Rectal smooth muscle tissue (tissue), 1 donor: ENCODE results near the gene HNRNPA0.
"Not testable (repeated sequence)": the region's sequence is repeated elsewhere in the genome, so short reads cannot be mapped to it uniquely, and the experiment has no call there.

ENCODE experiments used
- H3K27ac ChIP-seq: one replicate; pipeline ENCODE4 v1.7.0; 2013; ENCODE audit warnings: low read depth, low read length, inconsistent platforms
- H3K27me3 ChIP-seq: one replicate; pipeline ENCODE4 v1.7.0; 2013; ENCODE audit warnings: low read length; ENCODE audit not compliant: control insufficient read depth, insufficient read depth
- H3K36me3 ChIP-seq: one replicate; pipeline ENCODE4 v1.7.0; 2013; ENCODE audit warnings: low read length; ENCODE audit not compliant: control insufficient read depth, insufficient read depth
- H3K4me1 ChIP-seq: one replicate; pipeline ENCODE4 v1.7.0; 2013; ENCODE audit warnings: low read length; ENCODE audit not compliant: control insufficient read depth, insufficient read depth
- H3K4me3 ChIP-seq: one replicate; pipeline ENCODE4 v1.7.0; 2013; ENCODE audit warnings: low read length
- H3K9ac ChIP-seq: one replicate; pipeline ENCODE4 v1.7.0; 2013; ENCODE audit warnings: low read length

HNRNPA0 gene

DNA sequence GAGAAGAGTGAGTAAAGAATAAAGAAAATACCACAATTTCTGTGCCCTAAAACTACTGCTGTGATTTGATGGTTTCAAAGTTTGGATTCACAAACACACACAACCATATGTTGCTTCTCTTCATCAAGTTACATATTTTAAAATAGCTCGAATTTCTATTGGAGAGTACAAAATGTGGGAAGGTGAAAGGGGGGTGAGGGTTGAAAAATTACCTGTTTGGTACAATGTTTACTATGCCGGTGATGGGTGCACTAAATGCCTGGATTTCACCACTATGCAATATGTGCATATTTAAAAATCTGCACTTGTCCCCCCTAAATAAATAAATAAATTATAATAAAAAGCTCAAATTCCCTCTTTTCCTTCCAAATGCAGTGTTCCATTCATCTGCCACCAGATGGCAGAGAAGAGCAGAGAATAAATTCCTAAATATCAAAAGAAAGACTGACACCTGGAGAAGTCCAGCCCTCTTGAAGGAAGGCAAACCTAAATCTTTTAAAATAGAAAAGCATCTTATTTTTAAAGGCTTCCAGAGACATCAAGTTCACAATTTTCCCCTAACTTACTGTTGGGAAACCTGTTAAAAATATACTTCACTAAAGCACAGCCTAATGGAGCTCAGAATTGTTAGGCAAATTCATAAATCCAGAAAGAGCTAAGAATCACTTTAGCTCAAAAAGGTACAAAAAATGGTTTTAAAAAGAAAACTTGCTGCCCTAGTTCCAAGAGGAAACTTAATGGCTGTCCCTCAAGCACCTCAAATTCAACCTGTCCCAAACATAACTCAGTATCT lies 24.8 kb upstream of the HNRNPA0 start:
- Histone ChIP-seq H3K36me3 (no peaks in the 10 kb centered on the region), H3K4me3 (no peak overlapping the region), H3K9ac (no peak overlapping the region), H3K27ac (no peak overlapping the region), H3K4me1 (no peaks in the 10 kb centered on the region), H3K27me3 (no peaks in the 10 kb centered on the region)

DNA sequence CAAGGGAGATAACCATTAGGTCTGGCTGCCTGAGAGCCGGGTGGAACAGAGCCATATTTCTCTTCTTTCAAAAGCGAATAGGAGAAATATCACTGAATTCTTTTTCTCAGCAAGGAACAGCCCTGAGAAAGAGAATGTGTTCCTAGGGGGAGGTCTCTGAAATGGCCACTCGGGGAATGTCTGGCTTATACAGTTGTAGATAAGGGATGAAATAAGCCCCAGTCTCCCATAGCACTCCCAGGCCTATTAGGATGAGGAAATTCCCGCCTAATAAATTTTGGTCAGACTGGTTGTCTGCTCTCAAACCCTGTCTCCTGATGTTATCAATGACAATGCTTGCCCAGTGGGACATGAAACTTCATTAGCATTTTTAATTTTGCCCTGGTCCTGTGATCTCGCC lies 13.8 kb upstream of the HNRNPA0 start:
- H3K4me3 ChIP-seq, H3K27me3 ChIP-seq, H3K9ac ChIP-seq, H3K27ac ChIP-seq, H3K4me1 ChIP-seq, H3K36me3 ChIP-seq: not testable (repeated sequence)

GRCh38 chr5:137761566-137761965 lies 7.4 kb upstream of the HNRNPA0 start:
- no peak overlapping the region for H3K4me3 ChIP-seq
- no peak overlapping the region for H3K9ac ChIP-seq
- H3K27me3 ChIP-seq: no peaks in the 10 kb centered on the region
- no peaks in the 10 kb centered on the region for H3K36me3 ChIP-seq
- H3K27ac ChIP-seq: no peak overlapping the region
- H3K4me1 ChIP-seq: no peaks in the 10 kb centered on the region

- Histone ChIP-seq H3K27ac (no peak overlapping the region), H3K9ac (no peak overlapping the region), H3K4me3 (no peak overlapping the region), H3K27me3 (no peaks in the 10 kb centered on the region), H3K4me1 (no peaks in the 10 kb centered on the region), H3K36me3 (no peaks in the 10 kb centered on the region)
These were observed 6.8 kb upstream of the HNRNPA0 start for GRCh38 chr5:137760719-137761516.

GRCh38 chr5:137760294-137760693 lies 6.1 kb upstream of the HNRNPA0 start:
- no peaks in the 10 kb centered on the region for H3K36me3 ChIP-seq

GRCh38 chr5:137758715-137759306 lies 4.6 kb upstream of the HNRNPA0 start:
- H3K27ac ChIP-seq: no peak overlapping the region
- no peaks in the 10 kb centered on the region for H3K36me3 ChIP-seq
- H3K4me1 ChIP-seq: no peaks in the 10 kb centered on the region
- no peak overlapping the region for H3K4me3 ChIP-seq
- H3K9ac ChIP-seq: no peak overlapping the region
- no peaks in the 10 kb centered on the region for H3K27me3 ChIP-seq

More at GRCh38 chr5:137760294-137760693, 6.1 kb upstream of the HNRNPA0 start:
- H3K27me3 ChIP-seq: no peaks in the 10 kb centered on the region
- no peaks in the 10 kb centered on the region for H3K4me1 ChIP-seq
- no peak overlapping the region for H3K4me3 ChIP-seq
- no peak overlapping the region for H3K9ac ChIP-seq
- H3K27ac ChIP-seq: no peak overlapping the region

DNA sequence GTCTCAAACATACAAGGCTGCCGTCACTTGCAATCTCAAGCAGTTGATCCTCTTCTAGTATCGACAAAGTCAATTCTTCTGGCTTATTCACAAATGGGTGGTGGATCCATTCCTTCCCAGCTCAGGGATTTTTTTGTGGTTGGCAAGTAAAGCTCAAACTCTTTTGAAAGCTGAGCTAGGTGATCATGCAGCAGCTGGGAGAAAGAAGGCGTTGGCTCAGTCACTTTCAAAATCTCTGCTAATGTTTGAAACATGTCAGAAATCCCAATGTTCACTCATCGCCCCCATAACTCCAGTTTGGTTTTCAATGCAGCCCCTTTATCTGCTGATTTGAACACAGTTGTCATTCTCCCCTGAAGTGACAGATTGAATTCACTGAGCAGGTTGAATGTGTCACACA lies 4.0 kb upstream of the HNRNPA0 start:
- no peaks in the 10 kb centered on the region for H3K27me3 ChIP-seq
- no peak overlapping the region for H3K4me3 ChIP-seq
- H3K36me3 ChIP-seq: no peaks in the 10 kb centered on the region
- no peaks in the 10 kb centered on the region for H3K4me1 ChIP-seq
- H3K27ac ChIP-seq: no peak overlapping the region
- H3K9ac ChIP-seq: no peak overlapping the region

DNA sequence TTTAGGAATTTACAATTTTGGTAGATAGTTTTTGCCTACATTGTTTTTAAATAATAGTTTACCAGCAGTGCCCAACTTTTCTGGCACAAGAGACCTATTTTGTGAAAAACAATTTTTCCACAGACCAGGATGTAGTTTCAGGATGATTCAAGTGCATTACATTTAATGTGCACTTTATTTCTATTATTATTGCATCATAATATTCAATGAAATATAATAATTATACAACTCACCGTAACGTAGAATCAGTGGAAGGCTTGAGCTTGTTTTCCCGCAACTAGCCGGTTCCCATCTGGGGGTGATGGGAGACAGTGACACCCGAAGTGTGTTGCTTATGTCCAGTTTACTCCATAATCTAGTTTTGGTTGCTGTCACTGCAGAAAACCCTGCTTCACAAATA lies 3.5 kb upstream of the HNRNPA0 start:
- H3K36me3 ChIP-seq: no peaks in the 10 kb centered on the region
- H3K4me3 ChIP-seq: no peak overlapping the region
- no peaks in the 10 kb centered on the region for H3K4me1 ChIP-seq
- no peak overlapping the region for H3K27ac ChIP-seq
- H3K9ac ChIP-seq: no peak overlapping the region
- H3K27me3 ChIP-seq: no peaks in the 10 kb centered on the region

DNA sequence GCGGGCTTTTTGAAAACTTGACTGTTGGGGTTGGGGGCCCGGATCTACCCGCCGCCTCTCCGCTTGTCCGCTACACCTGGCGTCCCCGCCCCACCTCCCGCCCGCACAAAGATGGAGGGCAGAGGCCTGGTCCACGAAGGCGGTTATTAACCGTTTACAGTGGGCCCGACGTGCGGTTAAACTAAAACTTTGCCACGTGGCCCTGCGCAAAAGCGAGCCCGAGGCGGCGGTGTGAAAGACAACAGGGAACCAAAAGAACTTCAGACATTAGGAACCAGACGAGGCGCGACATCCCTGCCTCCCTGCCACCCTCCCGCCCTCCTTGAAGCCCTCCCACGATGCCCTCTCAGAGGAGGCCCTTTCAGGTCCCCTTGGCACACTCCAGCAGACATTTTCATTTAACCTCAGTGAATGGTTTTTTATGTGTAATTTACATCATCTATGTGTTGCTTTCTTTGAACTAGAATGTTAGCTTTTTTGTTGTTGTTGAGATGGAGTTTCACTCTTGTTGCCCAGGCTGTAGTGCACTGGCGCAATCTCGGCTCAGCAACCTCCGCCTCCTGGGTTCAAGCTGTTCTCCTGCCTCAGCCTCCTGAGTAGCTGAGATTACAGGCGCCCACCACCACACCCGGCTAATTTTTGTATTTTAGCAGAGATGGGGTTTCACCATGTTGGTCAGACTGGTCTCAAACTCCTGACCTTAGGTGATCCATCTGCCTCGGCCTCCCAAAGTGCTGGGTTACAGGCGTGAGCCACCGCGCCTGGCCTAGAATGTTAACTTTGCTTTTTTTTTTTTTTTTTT lies 999 bp upstream of the HNRNPA0 start:
- Histone ChIP-seq H3K4me3 (peak overlapping the region; percentile 97), H3K9ac (peak overlapping the region; percentile 45), H3K4me1 (peaks cover 9% of the 10 kb centered on the region), H3K36me3 (no peaks in the 10 kb centered on the region), H3K27me3 (no peaks in the 10 kb centered on the region), H3K27ac (peak overlapping the region; percentile 99)

DNA sequence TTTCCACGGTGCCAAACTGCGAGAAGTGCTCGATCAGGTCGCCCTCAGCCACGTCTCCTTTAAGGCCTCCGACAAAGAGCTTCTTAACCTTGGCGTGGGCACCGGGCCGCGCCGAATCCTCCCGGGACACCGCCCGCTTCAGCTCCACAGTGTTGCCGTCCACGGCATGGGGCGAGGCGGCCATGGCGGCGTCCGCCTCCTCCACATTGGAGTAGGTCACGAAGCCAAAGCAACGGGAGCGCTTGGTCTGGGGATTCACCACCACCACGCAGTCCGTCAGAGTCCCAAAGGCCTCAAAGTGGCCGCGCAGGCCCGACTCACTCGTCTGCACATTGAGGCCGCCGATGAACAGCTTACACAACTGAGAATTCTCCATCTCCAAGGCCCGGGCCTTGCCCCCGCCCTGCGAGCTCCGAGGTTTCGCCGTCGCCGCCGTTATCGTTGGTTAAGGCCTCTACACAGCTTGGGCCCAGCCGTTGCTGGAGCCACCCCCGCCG lies 424 bp downstream of the HNRNPA0 start:
- H3K4me1 ChIP-seq: peaks cover 9% of the 10 kb centered on the region

DNA sequence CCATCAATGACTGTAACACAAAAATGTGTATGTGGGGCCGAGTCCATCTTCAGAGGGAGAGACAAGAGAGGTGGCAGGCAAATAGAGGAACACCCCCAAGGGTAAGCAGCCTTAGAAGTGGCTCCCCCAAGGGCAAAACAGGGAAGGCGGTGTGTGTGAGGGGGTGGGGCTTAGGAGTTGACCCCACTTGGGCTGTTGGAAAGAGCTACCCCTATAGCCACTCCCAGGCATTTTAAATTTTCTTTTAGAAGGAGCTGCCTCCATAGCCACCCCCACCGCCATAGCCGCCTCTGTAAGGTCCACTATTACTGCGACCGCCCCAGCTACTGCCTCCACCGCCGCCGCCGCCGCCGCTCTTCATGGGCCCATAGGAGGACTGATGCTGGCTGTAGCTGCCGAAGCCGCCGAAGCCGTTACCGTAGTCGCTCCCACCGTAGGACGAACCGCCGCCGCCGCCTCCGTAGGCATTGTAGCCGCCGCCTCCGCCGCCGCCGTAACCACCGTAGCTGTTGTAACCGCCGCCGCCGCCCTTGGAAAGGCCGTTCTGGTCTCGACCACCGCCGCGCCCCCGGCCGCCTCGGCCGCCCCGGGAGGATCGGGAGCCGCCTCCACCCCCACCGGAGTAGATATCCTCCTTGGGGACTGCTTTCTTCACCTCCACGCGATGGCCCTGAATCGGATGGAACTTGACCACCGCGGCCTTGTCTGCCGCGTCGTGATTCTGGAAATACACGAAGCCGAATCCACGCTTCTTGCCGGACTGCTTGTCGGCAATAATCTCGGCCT lies 1.1 kb downstream of the HNRNPA0 start:
- Histone ChIP-seq H3K36me3 (no peaks in the 10 kb centered on the region), H3K9ac (peak overlapping the region; percentile 94), H3K4me1 (peaks cover 9% of the 10 kb centered on the region), H3K4me3 (peak overlapping the region; percentile 97), H3K27ac (peak overlapping the region; percentile 99), H3K27me3 (no peaks in the 10 kb centered on the region)

More for the DNA sequence above, 424 bp downstream of the HNRNPA0 start:
- H3K27me3 ChIP-seq: no peaks in the 10 kb centered on the region
- peak overlapping the region; percentile 99 for H3K27ac ChIP-seq
- H3K4me3 ChIP-seq: peak overlapping the region; percentile 97
- H3K9ac ChIP-seq: peak overlapping the region; percentile 94
- no peaks in the 10 kb centered on the region for H3K36me3 ChIP-seq
